AG20443 (cell line): ENCODE results near the gene AHCYL2.
"Not testable (repeated sequence)": the region's sequence is repeated elsewhere in the genome, so short reads cannot be mapped to it uniquely, and the experiment has no call there.

Source experiments
- DNase-seq: peaks from one replicate; pipeline ENCODE4 v3.0.0; 2012; ENCODE audit warnings: low spot score, mixed read lengths

AHCYL2 gene

GRCh38 chr7:129383542-129384132, 158.8 kb downstream of the AHCYL2 start:
- DNase-seq, result no peak

- no peak for DNase-seq
Measured at GRCh38 chr7:129385116-129385515, 160.3 kb downstream of the AHCYL2 start.

GRCh38 chr7:129385598-129385997, 160.8 kb downstream of the AHCYL2 start:
- DNase-seq, result no peak

GRCh38 chr7:129386506-129386905, 161.7 kb downstream of the AHCYL2 start:
- DNase-seq, result no peak

GRCh38 chr7:129387537-129387936, 162.7 kb downstream of the AHCYL2 start:
- DNase-seq, result no peak

GRCh38 chr7:129388333-129389098, 163.7 kb downstream of the AHCYL2 start:
- no peak for DNase-seq

- DNase-seq, result no peak
Measured at GRCh38 chr7:129389829-129390228, 165.0 kb downstream of the AHCYL2 start.

- no peak for DNase-seq
Measured at GRCh38 chr7:129390314-129390713, 165.5 kb downstream of the AHCYL2 start.

GRCh38 chr7:129391546-129392171, 166.8 kb downstream of the AHCYL2 start:
- no peak for DNase-seq

GRCh38 chr7:129393255-129393654, 168.4 kb downstream of the AHCYL2 start:
- DNase-seq, result no peak

GRCh38 chr7:129394101-129394500, 169.3 kb downstream of the AHCYL2 start:
- DNase-seq, result no peak

- no peak for DNase-seq
Measured at GRCh38 chr7:129394982-129395914, 170.4 kb downstream of the AHCYL2 start.

- peak; percentile 25 for DNase-seq
Measured at GRCh38 chr7:129401228-129401966, 176.6 kb downstream of the AHCYL2 start.

GRCh38 chr7:129401967-129402860, 177.4 kb downstream of the AHCYL2 start:
- DNase-seq, result no peak

GRCh38 chr7:129405527-129405926, 180.7 kb downstream of the AHCYL2 start:
- DNase-seq, result no peak

GRCh38 chr7:129410238-129410637, 185.4 kb downstream of the AHCYL2 start:
- DNase-seq, result not testable (repeated sequence)

- DNase-seq, result no peak
Measured at GRCh38 chr7:129412501-129412900, 187.7 kb downstream of the AHCYL2 start.

GRCh38 chr7:129417073-129417472, 192.2 kb downstream of the AHCYL2 start:
- no peak for DNase-seq

- no peak for DNase-seq
Measured at GRCh38 chr7:129421717-129422250, 197.0 kb downstream of the AHCYL2 start.

- no peak for DNase-seq
Measured at GRCh38 chr7:129422727-129423126, 197.9 kb downstream of the AHCYL2 start.
